ENCODE data around the gene DCC.

DNA sequence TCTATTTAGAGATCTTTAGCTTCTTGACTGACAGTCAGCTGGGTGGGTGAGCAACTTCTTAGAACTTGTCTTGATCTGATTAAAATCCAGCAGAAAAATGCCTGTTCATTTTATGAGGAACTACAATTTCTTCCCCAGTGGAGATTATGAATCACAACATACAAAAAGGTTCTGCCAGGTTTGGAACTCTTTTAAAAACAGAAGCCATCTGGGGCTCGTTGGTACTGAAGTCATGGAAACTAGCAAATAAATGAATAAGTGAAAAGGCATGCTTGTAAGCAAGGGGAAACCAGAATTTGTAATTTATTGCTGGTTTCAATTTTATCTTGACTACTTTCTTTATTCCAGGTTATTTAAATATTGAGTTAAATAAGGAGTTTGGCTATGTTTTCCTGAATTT is 1117.1 kb downstream of the DCC start:
- no peak for TF ChIP-seq POLR2A (IDR thresholded peaks at IDR 0.05)
- TF ChIP-seq, protein P1, sequence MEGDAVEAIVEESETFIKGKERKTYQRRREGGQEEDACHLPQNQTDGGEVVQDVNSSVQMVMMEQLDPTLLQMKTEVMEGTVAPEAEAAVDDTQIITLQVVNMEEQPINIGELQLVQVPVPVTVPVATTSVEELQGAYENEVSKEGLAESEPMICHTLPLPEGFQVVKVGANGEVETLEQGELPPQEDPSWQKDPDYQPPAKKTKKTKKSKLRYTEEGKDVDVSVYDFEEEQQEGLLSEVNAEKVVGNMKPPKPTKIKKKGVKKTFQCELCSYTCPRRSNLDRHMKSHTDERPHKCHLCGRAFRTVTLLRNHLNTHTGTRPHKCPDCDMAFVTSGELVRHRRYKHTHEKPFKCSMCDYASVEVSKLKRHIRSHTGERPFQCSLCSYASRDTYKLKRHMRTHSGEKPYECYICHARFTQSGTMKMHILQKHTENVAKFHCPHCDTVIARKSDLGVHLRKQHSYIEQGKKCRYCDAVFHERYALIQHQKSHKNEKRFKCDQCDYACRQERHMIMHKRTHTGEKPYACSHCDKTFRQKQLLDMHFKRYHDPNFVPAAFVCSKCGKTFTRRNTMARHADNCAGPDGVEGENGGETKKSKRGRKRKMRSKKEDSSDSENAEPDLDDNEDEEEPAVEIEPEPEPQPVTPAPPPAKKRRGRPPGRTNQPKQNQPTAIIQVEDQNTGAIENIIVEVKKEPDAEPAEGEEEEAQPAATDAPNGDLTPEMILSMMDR (IDR thresholded peaks at IDR 0.05), result no peak

Data from testis (tissue), 2 donors.